Stimulated activated CD4-positive, alpha-beta T cell treated with anti-CD3 and anti-CD28 coated beads, Interleukin-15, amount 100 ng/mL, for 48 hours (primary cell): ENCODE data around the gene PTPRS.

Source experiments
- DNase-seq, 2 donors: peaks; one replicate each; pipeline ENCODE4 v3.0.0-alpha.2; 2020; ENCODE audit warnings: low read depth in 2 of 2

Gene PTPRS

GRCh38 chr19:5355076-5355475 is 14.5 kb upstream of the PTPRS start:
- DNase-seq = no peak

DNA sequence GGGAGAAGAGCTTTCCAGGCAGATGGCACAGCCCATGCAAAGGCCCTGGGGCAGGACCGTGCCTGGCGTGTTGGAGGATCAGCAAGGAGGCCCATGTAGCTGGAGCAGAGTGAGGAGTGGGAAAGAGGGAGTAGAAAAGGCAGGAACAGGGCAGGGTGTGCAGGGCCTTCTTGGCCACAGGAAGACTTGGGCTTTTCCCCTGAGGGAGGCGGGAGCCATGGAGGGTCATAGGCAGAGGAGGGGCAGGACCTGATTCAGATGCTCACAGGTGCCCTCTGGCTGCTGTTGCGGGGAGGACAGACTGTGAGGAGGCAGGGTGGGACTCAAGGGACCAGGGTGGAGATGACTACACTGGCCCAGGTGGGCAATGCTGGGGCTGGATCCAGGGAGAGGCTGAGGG is 13.8 kb upstream of the PTPRS start:
- DNase-seq = no peak

DNA sequence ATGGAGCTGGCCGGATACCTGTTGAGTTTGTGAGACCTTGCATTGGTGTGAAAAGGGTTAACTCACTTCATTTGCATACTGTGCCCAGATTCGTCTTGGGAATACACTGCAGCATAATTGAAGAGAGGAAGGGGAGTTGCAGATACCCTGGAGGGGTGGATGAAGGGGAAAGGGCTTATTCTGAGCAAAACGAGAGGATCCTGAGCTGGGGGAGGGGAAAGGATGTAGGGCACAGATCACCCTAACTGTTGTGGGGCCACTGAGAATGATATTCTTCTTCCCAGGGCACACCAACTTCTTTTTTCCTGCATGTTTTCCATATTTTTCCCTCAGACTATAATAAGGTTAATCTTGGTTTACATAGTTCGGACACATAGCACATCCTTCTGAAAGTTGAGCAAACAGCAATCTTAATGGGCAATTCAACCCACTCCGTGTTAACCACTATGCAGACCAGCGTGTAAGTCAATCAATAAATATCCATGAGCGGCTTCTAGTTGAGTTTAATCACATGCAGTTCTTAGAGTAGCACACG is 11.7 kb upstream of the PTPRS start:
- DNase-seq = no peak

- no peak for DNase-seq
These were observed 11.2 kb upstream of the PTPRS start for GRCh38 chr19:5351731-5352228.

DNA sequence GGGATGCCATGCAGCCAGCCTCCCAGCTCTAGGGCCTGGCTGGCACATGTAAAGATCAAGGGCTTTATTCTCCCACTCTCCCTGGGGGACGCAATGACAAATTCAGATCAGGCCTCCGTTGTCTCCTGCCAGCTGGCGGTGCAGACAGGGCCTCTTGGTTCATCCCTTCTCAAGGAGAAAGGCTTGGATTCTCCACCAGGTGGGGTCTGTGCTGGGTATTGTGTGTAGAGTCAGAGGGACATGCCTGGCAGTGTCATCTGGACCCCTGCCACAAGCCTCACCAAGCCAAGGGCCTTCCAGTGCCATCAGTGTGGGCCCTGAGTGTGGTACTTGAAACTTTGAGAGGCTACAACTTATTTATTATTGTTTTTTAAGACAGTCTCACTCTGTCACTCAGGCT is 8.4 kb upstream of the PTPRS start:
- no peak for DNase-seq

DNA sequence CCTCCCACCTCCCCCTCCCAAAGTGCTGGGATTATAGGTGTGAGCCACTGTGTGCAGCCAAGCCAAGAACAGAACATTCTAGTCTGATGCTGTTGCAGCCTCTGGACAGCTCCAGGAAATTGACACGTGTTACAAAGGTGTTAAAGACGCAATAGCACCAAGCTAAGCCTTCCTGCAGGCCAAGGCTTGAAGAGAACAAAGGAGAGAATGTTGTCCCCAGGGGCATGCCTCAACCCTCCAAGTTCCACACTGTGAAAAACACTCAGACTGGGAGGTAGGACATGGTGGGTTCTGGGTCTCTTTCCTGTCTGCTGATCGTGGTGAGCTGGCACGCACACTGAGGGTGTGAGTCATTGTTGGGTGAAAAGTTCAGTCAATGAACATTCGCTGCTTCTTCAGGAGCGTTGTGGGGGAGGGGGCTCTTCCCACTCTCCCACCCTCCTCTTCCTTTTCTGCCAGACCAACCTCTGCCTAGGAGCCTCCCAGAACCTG is 5.3 kb upstream of the PTPRS start:
- no peak for DNase-seq

- no peak for DNase-seq
These were observed 3.2 kb upstream of the PTPRS start for GRCh38 chr19:5343848-5344247.

GRCh38 chr19:5342573-5343201 is 2.1 kb upstream of the PTPRS start:
- no peak for DNase-seq

GRCh38 chr19:5341981-5342380 is 1.4 kb upstream of the PTPRS start:
- no peak for DNase-seq

GRCh38 chr19:5341448-5341820 is 822 bp upstream of the PTPRS start:
- no peak for DNase-seq

- no peak for DNase-seq
These were observed 519 bp downstream of the PTPRS start for GRCh38 chr19:5339950-5340636.

- DNase-seq = no peak
These were observed 1.2 kb downstream of the PTPRS start for GRCh38 chr19:5339198-5339949.

GRCh38 chr19:5338656-5339197 is 1.9 kb downstream of the PTPRS start:
- no peak for DNase-seq

GRCh38 chr19:5337708-5338655 is 2.6 kb downstream of the PTPRS start:
- no peak for DNase-seq

DNA sequence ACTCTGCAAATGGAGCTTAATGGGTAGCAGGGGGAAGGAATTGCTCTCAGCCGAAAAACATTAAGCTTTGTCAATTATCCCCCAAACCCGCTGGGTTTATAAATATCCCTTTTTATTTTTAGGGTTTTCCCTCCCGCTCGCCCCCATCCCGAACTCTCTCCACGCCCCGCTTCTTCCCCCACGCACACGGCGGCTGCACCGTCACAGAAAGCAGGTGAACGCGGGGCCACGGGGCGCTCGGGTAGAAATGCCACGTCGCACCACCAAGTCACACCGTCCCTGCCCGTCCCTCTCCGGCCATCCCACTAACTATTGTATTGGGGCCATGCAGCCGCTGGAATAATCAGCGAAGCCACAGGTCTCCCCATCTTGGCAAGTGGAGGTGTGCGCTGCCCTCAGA is 3.5 kb downstream of the PTPRS start:
- DNase-seq = no peak

GRCh38 chr19:5336195-5336965 is 4.2 kb downstream of the PTPRS start:
- no peak for DNase-seq

GRCh38 chr19:5335593-5335992 is 5.0 kb downstream of the PTPRS start:
- no peak for DNase-seq

DNA sequence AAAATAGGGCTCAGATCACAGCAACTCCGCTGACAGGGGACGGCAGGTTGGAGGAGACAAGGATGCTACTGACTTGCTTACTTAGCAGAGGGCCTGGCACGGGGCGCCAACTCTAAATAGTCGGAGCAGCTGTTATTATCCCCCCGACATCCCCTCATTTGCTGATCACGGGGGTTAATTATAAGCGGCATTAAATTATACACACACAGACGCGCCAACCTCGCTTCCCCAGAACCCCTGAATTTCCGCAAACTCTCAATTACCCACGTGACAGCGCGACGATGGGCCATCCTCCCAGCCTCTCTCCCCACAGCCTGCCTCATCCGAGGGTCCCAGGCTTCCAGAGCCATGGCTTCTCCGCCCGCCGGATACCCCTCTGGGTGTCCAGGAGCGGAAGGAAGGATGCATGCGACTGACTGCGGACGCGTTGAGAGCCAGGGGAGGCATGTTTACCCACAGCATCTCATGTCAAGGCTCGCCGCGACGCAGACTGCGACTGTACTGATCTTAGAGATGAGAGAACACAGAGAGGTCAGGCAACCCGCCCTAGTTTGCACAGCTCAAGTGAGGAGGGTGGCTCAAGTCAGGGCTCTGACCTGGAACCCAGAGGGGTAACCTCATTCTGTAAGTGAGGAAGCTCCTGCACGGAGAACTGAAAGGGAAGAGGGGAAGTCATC is 5.7 kb downstream of the PTPRS start:
- no peak for DNase-seq

DNA sequence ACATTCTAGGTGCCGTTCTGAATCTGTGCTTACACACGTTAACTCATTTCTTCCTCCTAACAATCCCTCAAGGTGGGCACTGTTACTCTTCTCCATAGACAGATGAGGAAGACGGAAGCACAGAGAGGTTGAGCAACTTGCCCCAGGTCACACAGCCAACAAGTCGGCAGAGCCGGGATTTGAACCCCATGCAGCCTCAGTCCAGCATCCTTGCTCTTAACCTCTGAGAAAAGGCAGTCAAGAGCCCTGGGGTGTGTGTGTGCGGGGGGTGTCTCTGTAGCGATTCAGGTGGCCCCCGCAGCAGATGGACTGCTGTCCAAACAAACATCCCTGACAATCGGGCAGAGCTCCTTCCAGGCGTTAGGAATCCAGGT is 6.3 kb downstream of the PTPRS start:
- DNase-seq = no peak
